OCI-LY7 (cell line): ENCODE data around the gene ARID4A. TPM values are rescaled to one million over a fixed set of nuclear protein-coding genes. Genes with fewer than 3 reads are reported as not detected.

Experiments
- BruUV-seq: library from RNA; stranded (reverse); fragments of 400-500 nt; replicated peaks from 2 replicates; lab custom pipeline; 2021; lab: Mats Ljungman, UMichigan
- CTCF ChIA-PET: fragments of 300-600 bp; sonication (Branson Sonifier 250); formaldehyde crosslinking; loops from one replicate; lab custom pipeline; 2022; ENCODE audit warnings: antibody characterized with exemption; ENCODE audit not compliant: unreplicated experiment; lab: Charles Lee
- POLR2A ChIA-PET: fragments of 300-600 bp; sonication (Branson Sonifier 250); formaldehyde crosslinking; loops from one replicate; lab custom pipeline; 2022; ENCODE audit warnings: antibody characterized with exemption; lab: Charles Lee
- DNase-seq: peaks from one replicate; pipeline ENCODE4 v3.0.0-alpha.2; 2015; ENCODE audit warnings: low spot score
- H2AFZ ChIP-seq: fragments of 200-600 bp; sonication (generic), shearing (Covaris generic); 2 replicates; pipeline ENCODE4 v1.6.1; 2014; ENCODE audit warnings: mild to moderate bottlenecking, antibody characterized with exemption, low read length, moderate library complexity
- H3K27ac ChIP-seq: fragments of 200-600 bp; sonication (generic); 2 replicates; pipeline ENCODE4 v1.5.1; 2014; ENCODE audit warnings: mixed run types, low read depth, mild to moderate bottlenecking, moderate library complexity, low read length, inconsistent platforms; ENCODE audit not compliant: poor library complexity, severe bottlenecking
- H3K36me3 ChIP-seq: fragments of 200-600 bp; sonication (generic); 2 replicates; pipeline ENCODE4 v1.6.1; 2014; ENCODE audit warnings: mild to moderate bottlenecking, antibody characterized with exemption, low read length, moderate library complexity, mixed read lengths; ENCODE audit not compliant: insufficient read depth
- H3K4me1 ChIP-seq: fragments of 200-600 bp; sonication (generic); 2 replicates; pipeline ENCODE4 v1.5.1; 2014; ENCODE audit warnings: mild to moderate bottlenecking, low read length; ENCODE audit not compliant: insufficient read depth, poor library complexity, severe bottlenecking
- H3K4me2 ChIP-seq: fragments of 200-600 bp; sonication (generic); 2 replicates; pipeline ENCODE4 v1.6.1; 2014; ENCODE audit warnings: mild to moderate bottlenecking, low read length
- H3K4me3 ChIP-seq: fragments of 200-600 bp; sonication (generic); 2 replicates; pipeline ENCODE4 v1.5.1; 2014; ENCODE audit warnings: mild to moderate bottlenecking, low read depth, low read length; ENCODE audit not compliant: poor library complexity, severe bottlenecking
- H3K79me2 ChIP-seq: fragments of 200-600 bp; sonication (generic); 2 replicates; pipeline ENCODE4 v1.6.1; 2016; ENCODE audit warnings: low read depth, mild to moderate bottlenecking, low read length, moderate library complexity, mixed read lengths; ENCODE audit not compliant: insufficient read depth
- H3K9me2 ChIP-seq: fragments of 200-600 bp; sonication (generic); 2 replicates; pipeline ENCODE4 v1.6.1; 2016; ENCODE audit warnings: mild to moderate bottlenecking, low read length, mixed read lengths; ENCODE audit not compliant: insufficient read depth
- H3K9me3 ChIP-seq: fragments of 200-600 bp; sonication (generic); 2 replicates; pipeline ENCODE4 v1.6.1; 2014; ENCODE audit warnings: mild to moderate bottlenecking, mixed run types, low read length, mixed read lengths
- H4K20me1 ChIP-seq: fragments of 200-600 bp; sonication (generic); 2 replicates; pipeline ENCODE4 v1.6.1; 2014; ENCODE audit warnings: mild to moderate bottlenecking, antibody characterized with exemption, low read length, moderate library complexity, mixed read lengths; ENCODE audit not compliant: insufficient read depth
- CTCF ChIP-seq: fragments of 200-600 bp; sonication (generic); conservative IDR thresholded peaks from 2 replicates; pipeline ENCODE4 v1.5.1; 2014; ENCODE audit warnings: mild to moderate bottlenecking, antibody characterized with exemption, low read length, moderate library complexity, mixed read lengths
- EZH2phosphoT487 ChIP-seq: fragments of 200-600 bp; sonication (generic); IDR thresholded peaks from 2 replicates; pipeline ENCODE4 v1.6.1; 2018; ENCODE audit warnings: low read depth, borderline replicate concordance, mild to moderate bottlenecking, mixed run types, antibody characterized with exemption, low read length, moderate library complexity, mixed read lengths
- intact Hi-C: fragments of 100-400 bp; cut with micrococcal nuclease; formaldehyde crosslinking; loops from one replicate; pipeline ENCODE4 v1.10.0; 2022; ENCODE audit not compliant: unreplicated experiment
- total RNA-seq, 2 experiments: library from RNA; depleted of rRNA in 1 of 2; stranded (reverse); fragments of >200 nt in 1 of 2; shearing (Covaris generic) in 1 of 2; gene quantifications; 2 replicates each; pipeline ENCODE4 v1.2.3, GENCODE V29; 2014 to 2022

The ARID4A gene
- total RNA-seq, 2 experiments from 2014 or later, result 10.3 to 38.2 TPM

GRCh38 chr14:58368956-58369355 lies 70.6 kb downstream of the ARID4A start:
- Histone ChIP-seq H4K20me1 (no peaks in the 10 kb centered on the region), H3K4me1 (no peaks in the 10 kb centered on the region), H3K9me2 (no peaks in the 10 kb centered on the region), H3K4me2 (no peak overlapping the region), H3K36me3 (peaks cover 80% of the 10 kb centered on the region), H3K4me3 (no peak overlapping the region), H3K27ac (no peak overlapping the region), H2AFZ (no peak overlapping the region), H3K79me2 (no peaks in the 10 kb centered on the region), H3K9me3 (no peaks in the 10 kb centered on the region)
- TF ChIP-seq CTCF (no peak), EZH2phosphoT487 (no peak)
- CTCF ChIA-PET, result no interaction called here
- POLR2A ChIA-PET, result interaction anchor here (0.6 to 0.7 kb wide), 2 partner anchors 41 to 222 kb away, joined by 3 read pairs; no protein-coding TSS in a partner anchor
- no TSS peak for BruUV-seq
- intact Hi-C loops, result no loop called here
- DNase-seq, result no peak

GRCh38 chr14:58376791-58377190 lies 78.4 kb downstream of the ARID4A start:
- BruUV-seq, result no TSS peak
- H3K36me3 ChIP-seq, result peaks cover 70% of the 10 kb centered on the region
- no peaks in the 10 kb centered on the region for H4K20me1 ChIP-seq
- no peak overlapping the region for H2AFZ ChIP-seq
- intact Hi-C loops, result no loop called here
- ChIA-PET CTCF (no interaction called here), POLR2A (interaction anchor here (0.6 kb wide), 1 partner anchor 79 kb away, joined by 3 read pairs; the partner anchor contains the start of gene ARID4A)
- no peaks in the 10 kb centered on the region for H3K9me3 ChIP-seq
- no peak overlapping the region for H3K27ac ChIP-seq
- no peaks in the 10 kb centered on the region for H3K79me2 ChIP-seq
- no peak overlapping the region for H3K4me2 ChIP-seq
- DNase-seq, result no peak
- H3K9me2 ChIP-seq, result no peaks in the 10 kb centered on the region
- no peak overlapping the region for H3K4me3 ChIP-seq
- TF ChIP-seq EZH2phosphoT487, result no peak
- TF ChIP-seq CTCF, result no peak
- no peaks in the 10 kb centered on the region for H3K4me1 ChIP-seq

GRCh38 chr14:58390830-58391229 lies 92.5 kb downstream of the ARID4A start:
- no peak for DNase-seq
- H3K4me2 ChIP-seq, result no peak overlapping the region
- no peaks in the 10 kb centered on the region for H3K36me3 ChIP-seq
- peaks cover 1% of the 10 kb centered on the region for H3K4me1 ChIP-seq
- CTCF ChIA-PET, result no interaction called here
- H3K9me2 ChIP-seq, result no peaks in the 10 kb centered on the region
- POLR2A ChIA-PET, result no interaction called here
- no peaks in the 10 kb centered on the region for H3K79me2 ChIP-seq
- intact Hi-C loops, result no loop called here
- H4K20me1 ChIP-seq, result no peaks in the 10 kb centered on the region
- no peak overlapping the region for H3K4me3 ChIP-seq
- H3K9me3 ChIP-seq, result no peaks in the 10 kb centered on the region
- BruUV-seq, result no TSS peak
- H3K27ac ChIP-seq, result no peak overlapping the region
- TF ChIP-seq CTCF (no peak), EZH2phosphoT487 (no peak)
- H2AFZ ChIP-seq, result no peak overlapping the region
